ENCODE results near the gene TMOD2. TPM values are rescaled to one million over a fixed set of nuclear protein-coding genes. Genes with fewer than 3 reads are reported as not detected.

TMOD2 gene
- total RNA-seq, 2 experiments from 2014 or later = 5.6 to 6.9 TPM

DNA sequence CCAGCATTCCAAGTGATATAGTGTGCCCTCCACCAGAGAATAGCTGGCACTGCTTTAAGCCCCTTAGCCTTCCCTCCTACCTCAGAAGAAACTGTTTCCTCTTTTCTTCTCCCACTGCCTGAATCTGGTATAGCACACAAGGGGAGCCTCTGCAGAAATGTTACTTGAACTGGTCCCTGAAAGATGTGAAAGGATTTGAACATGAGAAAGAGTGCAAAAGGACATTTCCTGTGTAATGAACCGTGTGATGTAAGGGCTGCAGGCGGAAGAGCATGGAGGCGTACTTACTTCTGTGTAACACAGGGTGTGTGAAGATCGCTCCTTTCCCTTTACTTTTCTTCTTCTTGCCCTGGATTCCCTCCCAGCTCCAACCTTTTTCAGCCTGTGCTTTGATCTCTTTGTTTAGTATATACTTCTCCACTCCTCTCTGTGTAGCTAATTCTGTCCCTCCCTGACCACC lies 86.4 kb downstream of the TMOD2 start:
- H3K4me1 ChIP-seq (ENCODE audit: insufficient read depth, low read length) = peaks cover 30% of the 10 kb centered on the region

DNA sequence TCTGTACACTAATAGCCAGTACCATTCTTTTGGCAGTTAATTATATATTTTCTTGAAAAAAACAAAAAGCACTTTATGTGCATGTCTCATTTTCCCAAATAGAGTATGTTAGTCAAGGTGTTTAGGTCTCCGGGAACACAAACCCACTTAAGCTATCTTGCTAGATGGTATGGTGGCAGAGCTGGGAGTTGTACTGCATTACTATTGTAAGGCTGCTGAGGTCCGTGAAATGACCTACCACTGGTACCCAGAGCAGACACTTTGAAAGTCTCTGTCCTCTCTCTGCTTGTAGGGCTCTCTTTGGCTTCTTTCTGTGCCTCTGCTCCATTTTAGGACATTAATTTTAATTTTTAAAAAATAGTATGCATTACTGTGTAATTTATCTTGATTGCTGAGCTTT lies 86.9 kb downstream of the TMOD2 start:
- H3K27ac ChIP-seq (ENCODE audit: low read depth in 1 of 2, low read length in 2 of 2) = no peak overlapping the region
- no peak overlapping the region for H3K4me3 ChIP-seq (ENCODE audit: low read length)
- H3K27me3 ChIP-seq (ENCODE audit: control insufficient read depth in 1 of 2, insufficient read depth in 2 of 2, low read length in 2 of 2) = no peaks in the 10 kb centered on the region
- ATAC-seq (ENCODE audit: poor library complexity) (no peak), DNase-seq (no peak)
- no peaks in the 10 kb centered on the region for H3K9me3 ChIP-seq (ENCODE audit: control insufficient read depth in 1 of 2, insufficient read depth in 1 of 2, low read length in 2 of 2)
- no peaks in the 10 kb centered on the region for H3K36me3 ChIP-seq (ENCODE audit: insufficient read depth, low read length)
- H3K9me3 Mint-ChIP-seq = no peaks in the 10 kb centered on the region
- TF ChIP-seq, protein P1, sequence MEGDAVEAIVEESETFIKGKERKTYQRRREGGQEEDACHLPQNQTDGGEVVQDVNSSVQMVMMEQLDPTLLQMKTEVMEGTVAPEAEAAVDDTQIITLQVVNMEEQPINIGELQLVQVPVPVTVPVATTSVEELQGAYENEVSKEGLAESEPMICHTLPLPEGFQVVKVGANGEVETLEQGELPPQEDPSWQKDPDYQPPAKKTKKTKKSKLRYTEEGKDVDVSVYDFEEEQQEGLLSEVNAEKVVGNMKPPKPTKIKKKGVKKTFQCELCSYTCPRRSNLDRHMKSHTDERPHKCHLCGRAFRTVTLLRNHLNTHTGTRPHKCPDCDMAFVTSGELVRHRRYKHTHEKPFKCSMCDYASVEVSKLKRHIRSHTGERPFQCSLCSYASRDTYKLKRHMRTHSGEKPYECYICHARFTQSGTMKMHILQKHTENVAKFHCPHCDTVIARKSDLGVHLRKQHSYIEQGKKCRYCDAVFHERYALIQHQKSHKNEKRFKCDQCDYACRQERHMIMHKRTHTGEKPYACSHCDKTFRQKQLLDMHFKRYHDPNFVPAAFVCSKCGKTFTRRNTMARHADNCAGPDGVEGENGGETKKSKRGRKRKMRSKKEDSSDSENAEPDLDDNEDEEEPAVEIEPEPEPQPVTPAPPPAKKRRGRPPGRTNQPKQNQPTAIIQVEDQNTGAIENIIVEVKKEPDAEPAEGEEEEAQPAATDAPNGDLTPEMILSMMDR (IDR thresholded peaks at IDR 0.05) = no peak
- no peaks in the 10 kb centered on the region for H3K27me3 Mint-ChIP-seq
- H3K4me3 Mint-ChIP-seq = peak overlapping the region; percentile 70
- intact Hi-C loops (cut with DNase I, micrococcal nuclease) = no loop called here
- ChIA-PET CTCF (interaction anchor here (1.1 kb wide), 1 partner anchor 68 kb away, joined by 4 read pairs; no protein-coding TSS in a partner anchor), POLR2A (interaction anchor here (1.2 to 1.6 kb wide), 4 partner anchors 9 to 23 kb away, joined by 4 to 6 read pairs (median 4); partner anchors contain the start of gene TMOD3)
- peak overlapping the region; percentile 31 for H3K27ac Mint-ChIP-seq
- H3K4me1 ChIP-seq (ENCODE audit: insufficient read depth, low read length) = peaks cover 34% of the 10 kb centered on the region
- H3K4me1 Mint-ChIP-seq (ENCODE audit: low read depth) = peaks cover 96% of the 10 kb centered on the region
- H3K36me3 Mint-ChIP-seq (ENCODE audit: low read depth) = no peaks in the 10 kb centered on the region

More for the DNA sequence above, 86.4 kb downstream of the TMOD2 start:
- DNase-seq = peak in 3 of 14 experiments; percentile 29 to 34 (median 29)
- intact Hi-C loops (cut with DNase I, micrococcal nuclease) = no loop called here
- H3K9me3 Mint-ChIP-seq = no peaks in the 10 kb centered on the region
- no peaks in the 10 kb centered on the region for H3K27me3 Mint-ChIP-seq
- H3K27ac Mint-ChIP-seq = peak overlapping the region; percentile 31
- H3K9me3 ChIP-seq (ENCODE audit: control insufficient read depth in 1 of 2, insufficient read depth in 1 of 2, low read length in 2 of 2) = no peaks in the 10 kb centered on the region
- H3K36me3 Mint-ChIP-seq (ENCODE audit: low read depth) = no peaks in the 10 kb centered on the region
- H3K36me3 ChIP-seq (ENCODE audit: insufficient read depth, low read length) = no peaks in the 10 kb centered on the region
- TF ChIP-seq, protein P1 (IDR thresholded peaks at IDR 0.05) = no peak
- H3K27me3 ChIP-seq (ENCODE audit: control insufficient read depth in 1 of 2, insufficient read depth in 2 of 2, low read length in 2 of 2) = no peaks in the 10 kb centered on the region
- H3K4me3 ChIP-seq (ENCODE audit: low read length) = no peak overlapping the region
- H3K4me1 Mint-ChIP-seq (ENCODE audit: low read depth) = peaks cover 96% of the 10 kb centered on the region
- peak; percentile 81 for ATAC-seq (ENCODE audit: poor library complexity)
- ChIA-PET POLR2A (interaction anchor here (1.2 to 1.6 kb wide), 3 partner anchors 9 to 22 kb away, joined by 4 to 6 read pairs (median 4); partner anchors contain the start of gene TMOD3), CTCF (no interaction called here)
- H3K27ac ChIP-seq (ENCODE audit: low read depth in 1 of 2, low read length in 2 of 2) = no peak overlapping the region
- peak overlapping the region; percentile 70 for H3K4me3 Mint-ChIP-seq

DNA sequence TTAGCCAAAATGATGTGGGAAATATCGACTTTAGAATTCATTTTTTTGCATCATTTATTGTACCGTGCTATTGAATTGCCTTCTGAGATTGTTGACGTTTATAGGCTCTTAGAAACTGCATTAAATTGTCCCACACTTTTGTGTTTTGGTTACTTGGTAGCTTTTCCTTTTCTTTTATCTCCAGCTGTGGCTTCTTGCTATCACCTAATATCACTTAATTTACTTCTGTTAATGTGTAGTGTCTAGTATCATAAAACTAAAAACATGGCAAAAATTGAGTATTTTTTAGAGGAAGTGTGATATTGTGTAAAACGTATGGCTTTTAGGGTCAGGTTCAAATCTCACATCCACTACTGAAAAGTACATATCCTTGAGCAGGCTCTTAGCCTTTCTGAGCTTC lies 89.3 kb downstream of the TMOD2 start:
- CTCF ChIA-PET = no interaction called here

More for the DNA sequence above, 89.3 kb downstream of the TMOD2 start:
- no peaks in the 10 kb centered on the region for H3K27me3 ChIP-seq (ENCODE audit: control insufficient read depth in 1 of 2, insufficient read depth in 2 of 2, low read length in 2 of 2)
- no peak overlapping the region for H3K4me3 ChIP-seq (ENCODE audit: low read length)
- no peaks in the 10 kb centered on the region for H3K9me3 ChIP-seq (ENCODE audit: control insufficient read depth in 1 of 2, insufficient read depth in 1 of 2, low read length in 2 of 2)
- Mint-ChIP-seq H3K9me3 (no peaks in the 10 kb centered on the region), H3K4me1 (ENCODE audit: low read depth) (peaks cover 94% of the 10 kb centered on the region), H3K36me3 (ENCODE audit: low read depth) (no peaks in the 10 kb centered on the region), H3K27ac (no peak overlapping the region), H3K4me3 (peak overlapping the region; percentile 17), H3K27me3 (no peaks in the 10 kb centered on the region)
- POLR2A ChIA-PET = interaction anchor here (1.5 kb wide), 1 partner anchor 21 kb away, joined by 3 read pairs; no protein-coding TSS in a partner anchor
- H3K4me1 ChIP-seq (ENCODE audit: insufficient read depth, low read length) = peaks cover 40% of the 10 kb centered on the region
- TF ChIP-seq, protein P1 (IDR thresholded peaks at IDR 0.05) = no peak
- no peak overlapping the region for H3K27ac ChIP-seq (ENCODE audit: low read depth in 1 of 2, low read length in 2 of 2)
- no peaks in the 10 kb centered on the region for H3K36me3 ChIP-seq (ENCODE audit: insufficient read depth, low read length)
- intact Hi-C loops (cut with DNase I, micrococcal nuclease) = no loop called here
- DNase-seq = no peak
- ATAC-seq (ENCODE audit: poor library complexity) = no peak

All from CD4-positive, alpha-beta T cell (primary cell).